Left ventricle myocardium inferior (tissue), 1 donor: Measurements from ENCODE around the gene SLC27A2. TPM values are rescaled to one million over a fixed set of nuclear protein-coding genes. Genes with fewer than 3 reads are reported as not detected.
"Not testable (repeated sequence)": the region's sequence is repeated elsewhere in the genome, so short reads cannot be mapped to it uniquely, and the experiment has no call there.

Source experiments
- DNase-seq: peaks from one replicate; pipeline ENCODE4 v3.0.0-alpha.2; 2020
- H3K27ac ChIP-seq: fragments of 200-600 bp; replicated peaks from 2 replicates; pipeline ENCODE4 v1.8.0; 2021
- H3K27me3 ChIP-seq: fragments of 200-600 bp; 2 replicates; pipeline ENCODE4 v1.8.0; 2021; ENCODE audit warnings: low read depth
- H3K36me3 ChIP-seq: fragments of 200-600 bp; 2 replicates; pipeline ENCODE4 v1.8.0; 2021
- H3K4me1 ChIP-seq: fragments of 200-600 bp; 2 replicates; pipeline ENCODE4 v1.8.0; 2021
- H3K4me3 ChIP-seq: fragments of 200-600 bp; 2 replicates; pipeline ENCODE4 v1.8.0; 2021; ENCODE audit warnings: mild to moderate bottlenecking, moderate library complexity
- H3K9me3 ChIP-seq: fragments of 200-600 bp; replicated peaks from 2 replicates; pipeline ENCODE4 v1.8.0; 2021
- intact Hi-C: fragments of 100-400 bp; cut with micrococcal nuclease; formaldehyde crosslinking; loops from one replicate; pipeline ENCODE4 v1.11.0; 2022
- total RNA-seq: library from RNA; stranded (reverse); fragmentation: NEBNext Ultra II Directional; extraction: Animal tissue kit (Norgen Biotek cat#: 25700); gene quantifications from one replicate; pipeline ENCODE4 v1.2.1, GENCODE V29; 2021
- TF ChIP-seq, protein P1 (sequence below): fragments of 200-600 bp; IDR thresholded peaks from 2 replicates; pipeline ENCODE4 v1.8.0; 2021; ENCODE audit warnings: antibody characterized with exemption, mild to moderate bottlenecking, borderline replicate concordance
- donor health status: DM: no; HTN: yes; CAD: no; lungs with severe emphysema.

Gene SLC27A2
- total RNA-seq, 1 donor from 2014 or later = not detected

DNA sequence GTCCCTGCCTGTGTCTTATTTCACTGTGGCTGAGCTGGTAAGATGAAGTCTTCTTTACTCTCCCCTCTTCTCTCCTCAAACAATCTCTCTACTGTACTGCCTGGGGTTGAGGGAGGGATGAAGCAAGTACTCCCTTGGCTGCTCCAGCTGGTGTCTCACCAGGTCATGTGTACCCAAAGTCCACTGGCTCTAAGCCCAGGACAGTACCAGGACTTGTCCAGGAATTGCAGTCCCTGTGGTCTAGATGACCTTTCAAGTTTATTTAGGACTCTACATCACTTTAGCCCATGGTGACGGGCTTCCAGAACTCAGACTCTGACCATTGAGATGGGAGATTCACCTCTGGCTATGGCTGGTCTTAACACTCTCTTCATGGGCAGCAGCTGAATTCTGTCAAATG lies 17.5 kb upstream of the SLC27A2 start:
- Histone ChIP-seq H3K9me3 (peaks cover 4% of the 10 kb centered on the region), H3K36me3 (no peaks in the 10 kb centered on the region), H3K27me3 (peaks cover 12% of the 10 kb centered on the region), H3K4me1 (no peaks in the 10 kb centered on the region), H3K4me3 (no peak overlapping the region), H3K27ac (no peak overlapping the region)
- DNase-seq = no peak
- TF ChIP-seq, protein P1, sequence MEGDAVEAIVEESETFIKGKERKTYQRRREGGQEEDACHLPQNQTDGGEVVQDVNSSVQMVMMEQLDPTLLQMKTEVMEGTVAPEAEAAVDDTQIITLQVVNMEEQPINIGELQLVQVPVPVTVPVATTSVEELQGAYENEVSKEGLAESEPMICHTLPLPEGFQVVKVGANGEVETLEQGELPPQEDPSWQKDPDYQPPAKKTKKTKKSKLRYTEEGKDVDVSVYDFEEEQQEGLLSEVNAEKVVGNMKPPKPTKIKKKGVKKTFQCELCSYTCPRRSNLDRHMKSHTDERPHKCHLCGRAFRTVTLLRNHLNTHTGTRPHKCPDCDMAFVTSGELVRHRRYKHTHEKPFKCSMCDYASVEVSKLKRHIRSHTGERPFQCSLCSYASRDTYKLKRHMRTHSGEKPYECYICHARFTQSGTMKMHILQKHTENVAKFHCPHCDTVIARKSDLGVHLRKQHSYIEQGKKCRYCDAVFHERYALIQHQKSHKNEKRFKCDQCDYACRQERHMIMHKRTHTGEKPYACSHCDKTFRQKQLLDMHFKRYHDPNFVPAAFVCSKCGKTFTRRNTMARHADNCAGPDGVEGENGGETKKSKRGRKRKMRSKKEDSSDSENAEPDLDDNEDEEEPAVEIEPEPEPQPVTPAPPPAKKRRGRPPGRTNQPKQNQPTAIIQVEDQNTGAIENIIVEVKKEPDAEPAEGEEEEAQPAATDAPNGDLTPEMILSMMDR = no peak
- intact Hi-C loops = no loop called here

DNA sequence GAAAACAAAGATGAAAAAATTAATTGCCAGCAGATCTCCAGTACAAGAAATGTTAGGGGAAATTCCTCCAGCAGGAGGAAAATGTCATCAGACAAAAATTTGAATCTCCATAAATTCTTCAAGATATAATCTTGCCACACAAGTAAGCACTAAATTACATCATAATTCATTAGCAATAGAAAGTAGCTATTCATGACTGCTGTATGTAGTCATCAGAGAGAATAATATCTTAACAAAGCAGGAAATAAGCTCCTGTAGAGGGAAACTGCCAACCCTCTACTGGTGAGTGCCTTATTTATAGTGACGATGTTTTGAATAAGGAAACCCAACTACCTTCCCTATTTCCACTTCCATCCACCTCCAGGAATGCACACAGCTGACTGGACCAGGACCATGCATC lies 15.8 kb upstream of the SLC27A2 start:
- peaks cover 12% of the 10 kb centered on the region for H3K27me3 ChIP-seq
- H3K27ac ChIP-seq = no peak overlapping the region
- H3K9me3 ChIP-seq = peaks cover 4% of the 10 kb centered on the region
- no peak overlapping the region for H3K4me3 ChIP-seq
- no peak for DNase-seq
- H3K4me1 ChIP-seq = no peaks in the 10 kb centered on the region
- no peaks in the 10 kb centered on the region for H3K36me3 ChIP-seq
- intact Hi-C loops = no loop called here
- TF ChIP-seq, protein P1 = no peak

DNA sequence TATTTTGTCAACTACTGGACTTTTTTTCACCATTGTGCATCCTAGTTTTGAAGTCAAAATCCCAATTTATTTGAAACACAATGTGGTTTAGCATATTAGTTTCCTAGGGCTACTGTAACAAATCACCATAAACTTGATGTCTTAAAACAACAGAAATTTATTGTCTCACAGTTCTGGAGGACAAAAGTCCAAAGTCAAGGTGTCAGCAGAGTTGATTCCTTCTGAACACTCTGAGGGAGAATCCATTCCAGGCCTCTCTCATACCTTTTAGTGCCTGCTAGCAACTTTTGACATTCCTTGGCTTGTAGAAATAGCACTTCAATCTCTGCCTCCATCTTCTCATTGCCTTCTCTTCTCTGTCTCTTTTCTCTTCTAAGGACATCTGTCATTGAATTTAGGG lies 14.9 kb upstream of the SLC27A2 start:
- no peak overlapping the region for H3K27ac ChIP-seq
- no peaks in the 10 kb centered on the region for H3K4me1 ChIP-seq
- H3K9me3 ChIP-seq = peaks cover 4% of the 10 kb centered on the region
- H3K4me3 ChIP-seq = no peak overlapping the region
- H3K36me3 ChIP-seq = no peaks in the 10 kb centered on the region
- no peak for DNase-seq
- intact Hi-C loops = no loop called here
- TF ChIP-seq, protein P1 = no peak
- peaks cover 12% of the 10 kb centered on the region for H3K27me3 ChIP-seq

DNA sequence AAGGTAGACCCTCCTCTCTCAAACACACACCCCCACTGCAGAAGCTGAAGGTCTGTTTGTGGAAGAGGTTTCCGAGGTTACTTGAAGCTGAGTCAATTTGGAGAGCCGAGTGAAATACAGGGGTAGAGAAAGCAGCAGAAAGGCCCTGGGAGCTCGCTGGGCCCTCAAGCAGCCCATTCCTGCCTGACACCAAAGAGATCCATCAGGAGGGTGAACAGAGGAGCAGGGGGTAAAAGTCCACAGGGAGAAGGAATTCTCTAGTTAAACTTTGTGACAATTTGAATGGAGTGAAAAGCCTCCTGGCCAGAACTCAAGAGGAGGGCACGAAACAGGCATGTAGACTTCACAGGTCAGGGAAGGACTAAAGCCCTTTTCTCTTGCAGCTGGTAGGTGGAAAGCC lies 13.6 kb upstream of the SLC27A2 start:
- H3K4me1 ChIP-seq = no peaks in the 10 kb centered on the region
- no peaks in the 10 kb centered on the region for H3K9me3 ChIP-seq
- no peak overlapping the region for H3K27ac ChIP-seq
- H3K27me3 ChIP-seq = peaks cover 12% of the 10 kb centered on the region
- TF ChIP-seq, protein P1 = no peak
- H3K36me3 ChIP-seq = no peaks in the 10 kb centered on the region
- no peak overlapping the region for H3K4me3 ChIP-seq
- intact Hi-C loops = no loop called here
- DNase-seq = no peak

DNA sequence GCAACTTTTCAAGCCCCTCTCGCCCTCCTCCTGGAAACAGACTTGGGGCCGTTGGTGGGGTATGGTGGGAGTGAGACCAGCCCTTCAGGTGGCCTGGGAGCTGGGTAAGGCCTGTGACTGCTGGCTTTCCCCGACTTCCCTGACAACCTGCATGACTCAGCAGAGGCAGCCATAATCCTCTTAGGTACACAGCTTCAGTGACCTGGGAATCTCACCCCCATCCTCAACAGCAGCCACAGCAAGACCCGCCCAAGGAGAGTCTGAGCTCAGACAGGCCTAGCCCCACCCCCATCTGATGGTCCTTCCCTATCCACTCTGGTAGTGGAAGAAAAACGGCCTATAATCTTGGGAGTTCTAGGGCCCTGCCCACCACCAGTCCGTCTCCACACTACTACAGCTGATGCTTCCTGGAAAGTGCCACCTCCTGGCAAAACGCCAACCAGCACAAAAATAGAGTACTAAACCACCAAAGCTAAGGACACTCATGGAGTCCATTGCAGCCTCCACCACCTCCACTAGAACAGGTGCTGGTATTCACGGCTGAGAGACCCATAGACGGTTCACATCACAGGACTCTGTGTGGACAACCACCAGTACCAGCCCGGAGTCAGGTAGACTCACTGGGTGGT lies 13.1 kb upstream of the SLC27A2 start:
- no peak overlapping the region for H3K27ac ChIP-seq
- H3K36me3 ChIP-seq = no peaks in the 10 kb centered on the region
- H3K27me3 ChIP-seq = peaks cover 10% of the 10 kb centered on the region
- TF ChIP-seq, protein P1 = no peak
- intact Hi-C loops = no loop called here
- H3K4me1 ChIP-seq = no peaks in the 10 kb centered on the region
- H3K9me3 ChIP-seq = no peaks in the 10 kb centered on the region
- no peak overlapping the region for H3K4me3 ChIP-seq
- DNase-seq = no peak

DNA sequence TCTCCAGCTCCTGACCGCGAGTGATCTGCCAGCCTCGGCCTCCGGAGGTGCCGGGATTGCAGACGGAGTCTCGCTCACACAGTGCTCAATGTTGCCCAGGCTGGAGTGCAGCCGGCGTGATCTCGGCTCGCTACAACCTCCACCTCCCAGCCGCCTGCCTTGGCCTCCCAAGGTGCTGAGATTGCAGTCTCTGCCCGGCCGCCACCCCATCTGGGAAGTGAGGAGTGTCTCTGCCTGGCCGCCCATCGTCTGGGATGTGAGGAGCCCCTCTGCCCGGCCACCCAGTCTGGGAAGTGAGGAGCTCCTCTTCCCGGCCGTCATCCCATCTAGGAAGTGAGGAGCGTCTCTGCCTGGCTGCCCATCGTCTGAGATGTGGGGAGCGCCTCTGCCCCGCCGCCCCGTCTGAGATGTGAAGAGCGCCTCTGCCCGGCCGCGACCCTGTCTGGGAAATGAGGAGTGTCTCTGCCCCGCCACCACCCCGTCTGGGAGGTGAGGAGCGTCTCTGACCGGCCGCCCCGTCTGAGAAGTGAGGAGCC lies 9.6 kb upstream of the SLC27A2 start:
- H3K27ac ChIP-seq, H3K9me3 ChIP-seq, H3K27me3 ChIP-seq, H3K36me3 ChIP-seq, DNase-seq, H3K4me3 ChIP-seq, intact Hi-C loops, H3K4me1 ChIP-seq: not testable (repeated sequence)
